HG03378 (cell line): ENCODE measurements around the gene LRRN2.
"Not testable (repeated sequence)": the region's sequence is repeated elsewhere in the genome, so short reads cannot be mapped to it uniquely, and the experiment has no call there.

Source experiments
- ATAC-seq: cut with Tn5 transposase; IDR thresholded peaks from one replicate; pipeline ENCODE4 v1.9.1; 2021; ENCODE audit warnings: mild to moderate bottlenecking, moderate library complexity; ENCODE audit not compliant: unreplicated experiment

The LRRN2 gene

GRCh38 chr1:204577794-204578478 lies 107.6 kb downstream of the LRRN2 start:
- no peak for ATAC-seq

DNA sequence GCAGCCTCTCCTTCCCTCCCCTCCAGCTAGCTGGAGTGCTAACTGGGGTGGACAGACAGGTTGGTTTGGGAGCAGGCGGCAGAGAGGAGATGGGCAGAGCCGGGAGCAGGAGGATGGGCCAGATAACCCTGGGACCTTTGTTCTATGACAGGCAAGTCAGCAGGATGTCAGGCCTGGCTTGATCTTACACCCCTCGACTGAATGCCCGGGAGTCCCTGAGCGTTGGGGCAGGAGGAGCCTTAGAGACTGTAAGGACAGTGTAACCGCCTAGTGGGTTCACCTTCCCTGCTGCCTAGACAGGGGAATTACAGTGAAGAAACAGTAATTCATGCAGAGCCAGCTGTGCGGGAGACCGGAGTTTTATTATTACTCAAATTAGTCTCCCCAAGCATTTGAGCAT lies 109.1 kb downstream of the LRRN2 start:
- ATAC-seq: no peak

- no peak for ATAC-seq
These were observed 110.0 kb downstream of the LRRN2 start for GRCh38 chr1:204575221-204576190.

- no peak for ATAC-seq
These were observed 110.7 kb downstream of the LRRN2 start for GRCh38 chr1:204574865-204575163.

- ATAC-seq: no peak
These were observed 111.3 kb downstream of the LRRN2 start for GRCh38 chr1:204574016-204574864.

GRCh38 chr1:204572923-204573922 lies 112.3 kb downstream of the LRRN2 start:
- no peak for ATAC-seq

DNA sequence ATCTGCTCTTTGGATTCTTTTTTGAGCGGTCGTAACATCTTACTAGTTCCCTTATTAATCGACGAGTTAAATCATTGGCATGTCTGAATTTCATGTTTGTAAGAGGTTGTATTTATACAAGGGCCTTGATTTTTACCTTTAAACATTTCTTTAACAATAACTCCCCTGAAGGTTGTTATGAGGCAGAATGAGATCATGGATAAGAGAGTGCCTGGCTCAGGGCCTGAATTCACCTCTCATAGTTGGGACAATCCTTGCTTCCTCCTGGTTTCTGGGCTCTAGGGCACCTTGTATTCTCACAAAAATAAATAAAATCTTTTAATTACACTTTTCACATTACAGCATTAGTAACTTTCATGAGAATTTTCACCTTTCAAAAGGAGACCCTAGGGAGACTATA lies 113.9 kb downstream of the LRRN2 start:
- no peak for ATAC-seq

DNA sequence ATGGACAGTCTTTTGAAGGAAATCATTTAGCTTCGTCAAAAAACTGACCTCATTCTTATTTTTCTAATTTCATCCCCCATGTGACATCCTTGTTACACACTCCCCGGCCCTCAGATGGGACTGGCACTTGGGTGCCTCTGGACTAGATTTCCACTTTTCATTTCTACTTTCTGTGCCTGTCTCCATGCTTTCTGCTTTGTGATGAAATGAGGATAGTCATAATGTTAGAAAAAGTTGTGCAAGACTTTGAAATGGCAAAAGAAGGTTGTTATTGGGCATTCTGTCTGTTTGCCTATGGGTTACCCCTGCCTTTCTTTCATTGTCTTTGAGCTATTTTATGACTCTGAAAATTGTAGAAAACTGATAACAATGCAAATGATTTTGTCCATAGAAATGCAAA lies 114.4 kb downstream of the LRRN2 start:
- ATAC-seq: no peak

GRCh38 chr1:204570021-204570420 lies 115.5 kb downstream of the LRRN2 start:
- not testable (repeated sequence) for ATAC-seq

DNA sequence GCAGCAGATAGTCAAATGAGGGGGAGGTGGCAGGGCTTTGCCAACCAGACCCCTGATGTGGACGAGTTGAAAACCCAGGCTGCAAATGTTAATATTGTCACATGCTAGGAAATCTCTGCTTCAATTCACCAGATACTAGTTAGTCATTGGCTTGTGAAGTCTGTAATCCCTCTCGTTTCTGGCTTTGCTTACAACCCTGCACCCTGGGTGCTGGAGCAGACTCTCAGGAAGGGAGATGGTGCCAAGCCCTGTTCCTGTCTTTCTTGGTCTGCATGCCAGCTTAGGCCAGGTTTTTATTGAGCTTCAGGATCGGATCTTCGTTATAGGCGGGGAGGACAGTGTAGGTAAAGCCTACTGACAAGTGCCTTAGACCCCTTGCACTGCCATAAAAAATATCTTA lies 116.1 kb downstream of the LRRN2 start:
- no peak for ATAC-seq

- ATAC-seq: no peak
These were observed 116.8 kb downstream of the LRRN2 start for GRCh38 chr1:204568576-204569315.
